NCI-H510A (cell line): ENCODE results near the gene TECPR1.

Experiments used
- DNase-seq: peaks from one replicate; lab custom pipeline; 2025; lab: John Stamatoyannopoulos, UW

Gene TECPR1

GRCh38 chr7:98251601-98252424 is at the start of gene TECPR1:
Gene TECPR1 (minus strand): TSS chr7:98252232. CDS start chr7:98246146, 6,086 bp downstream.
- DNase-seq = peak; percentile 68

GRCh38 chr7:98300595-98301372 is 48.8 kb upstream of the TECPR1 start:
- no peak for DNase-seq

GRCh38 chr7:98297626-98298286 is 45.7 kb upstream of the TECPR1 start:
- DNase-seq = no peak

GRCh38 chr7:98296833-98297232 is 44.8 kb upstream of the TECPR1 start:
- DNase-seq = no peak

- no peak for DNase-seq
These were observed 43.6 kb upstream of the TECPR1 start for GRCh38 chr7:98295467-98296192.

GRCh38 chr7:98294798-98295382 is 42.9 kb upstream of the TECPR1 start:
- peak; percentile 55 for DNase-seq

GRCh38 chr7:98294326-98294725 is 42.3 kb upstream of the TECPR1 start:
- no peak for DNase-seq

- DNase-seq = no peak
These were observed 41.7 kb upstream of the TECPR1 start for GRCh38 chr7:98293746-98294145.

GRCh38 chr7:98293265-98293664 is 41.2 kb upstream of the TECPR1 start:
- DNase-seq = no peak

GRCh38 chr7:98291717-98292116 is 39.7 kb upstream of the TECPR1 start:
- DNase-seq = no peak

- DNase-seq = no peak
These were observed 37.4 kb upstream of the TECPR1 start for GRCh38 chr7:98289333-98289875.

- DNase-seq = no peak
These were observed 36.2 kb upstream of the TECPR1 start for GRCh38 chr7:98288064-98288823.

- DNase-seq = peak; percentile 37
These were observed 35.5 kb upstream of the TECPR1 start for GRCh38 chr7:98287486-98287959.

GRCh38 chr7:98286701-98287485 is 34.9 kb upstream of the TECPR1 start:
- no peak for DNase-seq

- DNase-seq = no peak
These were observed 34.1 kb upstream of the TECPR1 start for GRCh38 chr7:98286093-98286539.

GRCh38 chr7:98285157-98286092 is 33.4 kb upstream of the TECPR1 start:
- no peak for DNase-seq

GRCh38 chr7:98284335-98285036 is 32.5 kb upstream of the TECPR1 start:
- no peak for DNase-seq

- no peak for DNase-seq
These were observed 31.8 kb upstream of the TECPR1 start for GRCh38 chr7:98283887-98284222.
